GM21390 (cell line): Measurements from ENCODE around the gene GMDS.
A peak's percentile ranks its signal among the peaks of the same experiment; 100 is the strongest.

Experiments
- ATAC-seq: cut with Tn5 transposase; IDR thresholded peaks from one replicate; pipeline ENCODE4 v1.9.1; 2021; ENCODE audit not compliant: unreplicated experiment

Gene GMDS

GRCh38 chr6:2047855-2048254 lies 197.6 kb downstream of the GMDS start:
- ATAC-seq, result no peak

GRCh38 chr6:2044192-2044591 lies 201.2 kb downstream of the GMDS start:
- no peak for ATAC-seq

GRCh38 chr6:2042956-2043648 lies 202.3 kb downstream of the GMDS start:
- ATAC-seq, result no peak

- no peak for ATAC-seq
Observed at GRCh38 chr6:2038092-2038491, 207.3 kb downstream of the GMDS start.

GRCh38 chr6:2037237-2037926 lies 208.0 kb downstream of the GMDS start:
- ATAC-seq, result no peak

- ATAC-seq, result no peak
Observed at GRCh38 chr6:2036710-2037023, 208.7 kb downstream of the GMDS start.

- no peak for ATAC-seq
Observed at GRCh38 chr6:2035826-2036709, 209.3 kb downstream of the GMDS start.

- no peak for ATAC-seq
Observed at GRCh38 chr6:2035046-2035445, 210.4 kb downstream of the GMDS start.

- no peak for ATAC-seq
Observed at GRCh38 chr6:2034256-2034655, 211.1 kb downstream of the GMDS start.

- ATAC-seq, result no peak
Observed at GRCh38 chr6:2033544-2033943, 211.9 kb downstream of the GMDS start.

- ATAC-seq, result no peak
Observed at GRCh38 chr6:2030682-2031244, 214.6 kb downstream of the GMDS start.

- ATAC-seq, result no peak
Observed at GRCh38 chr6:2029952-2030351, 215.5 kb downstream of the GMDS start.

GRCh38 chr6:2029130-2029794 lies 216.1 kb downstream of the GMDS start:
- no peak for ATAC-seq

GRCh38 chr6:2028457-2029038 lies 216.9 kb downstream of the GMDS start:
- peak; percentile 81 for ATAC-seq

GRCh38 chr6:2026133-2026532 lies 219.3 kb downstream of the GMDS start:
- ATAC-seq, result no peak

- no peak for ATAC-seq
Observed at GRCh38 chr6:2021713-2022125, 223.7 kb downstream of the GMDS start.

GRCh38 chr6:2020909-2021308 lies 224.5 kb downstream of the GMDS start:
- ATAC-seq, result no peak

GRCh38 chr6:2019051-2019450 lies 226.4 kb downstream of the GMDS start:
- ATAC-seq, result no peak

- no peak for ATAC-seq
Observed at GRCh38 chr6:2016040-2016439, 229.4 kb downstream of the GMDS start.

- no peak for ATAC-seq
Observed at GRCh38 chr6:2008383-2008976, 236.9 kb downstream of the GMDS start.
